RPMI8226 (cell line): ENCODE data around the gene EXOC4.
A peak's percentile ranks its signal among the peaks of the same experiment; 100 is the strongest.

ENCODE experiments used
- DNase-seq: peaks from one replicate; pipeline ENCODE4 v3.0.0-alpha.2; 2015

Gene EXOC4

DNA sequence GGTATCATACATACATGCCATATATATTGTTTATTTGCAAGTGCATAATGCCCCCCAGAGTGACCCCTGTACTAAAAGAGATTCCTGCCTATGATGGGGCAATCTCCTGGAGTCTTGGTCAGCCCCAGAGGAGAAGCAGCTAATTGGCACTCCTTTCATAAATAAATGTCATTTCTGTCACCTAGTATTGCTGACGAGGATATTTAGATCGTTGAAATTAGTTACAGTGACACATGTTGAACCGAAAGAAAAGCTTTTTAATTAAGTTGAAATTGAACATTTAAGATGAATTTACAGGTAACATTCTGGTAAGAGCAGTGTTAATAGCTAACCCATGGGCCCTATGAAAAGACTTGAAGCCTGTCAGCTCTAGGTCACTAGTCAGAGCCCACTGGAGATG, 663.7 kb downstream of the EXOC4 start:
- DNase-seq: no peak

DNA sequence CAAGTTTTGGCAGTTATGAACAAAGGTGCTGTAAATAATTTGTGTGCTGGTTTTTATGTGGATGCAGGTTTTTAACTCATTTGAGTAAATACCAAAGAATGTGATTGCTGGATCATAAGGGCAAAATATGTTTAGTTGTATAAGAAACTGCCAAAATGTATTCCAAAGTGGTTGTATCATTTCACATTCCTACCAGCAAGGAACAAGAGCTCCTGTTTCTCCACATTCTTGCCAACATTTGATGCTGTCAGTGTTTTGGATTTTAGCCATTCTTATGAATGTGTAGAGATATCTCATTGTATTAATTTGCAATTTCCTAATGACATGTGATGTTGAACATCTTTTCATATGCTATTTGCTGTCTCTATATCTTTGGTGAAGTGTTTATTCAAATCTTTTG, 666.9 kb downstream of the EXOC4 start:
- no peak for DNase-seq

DNA sequence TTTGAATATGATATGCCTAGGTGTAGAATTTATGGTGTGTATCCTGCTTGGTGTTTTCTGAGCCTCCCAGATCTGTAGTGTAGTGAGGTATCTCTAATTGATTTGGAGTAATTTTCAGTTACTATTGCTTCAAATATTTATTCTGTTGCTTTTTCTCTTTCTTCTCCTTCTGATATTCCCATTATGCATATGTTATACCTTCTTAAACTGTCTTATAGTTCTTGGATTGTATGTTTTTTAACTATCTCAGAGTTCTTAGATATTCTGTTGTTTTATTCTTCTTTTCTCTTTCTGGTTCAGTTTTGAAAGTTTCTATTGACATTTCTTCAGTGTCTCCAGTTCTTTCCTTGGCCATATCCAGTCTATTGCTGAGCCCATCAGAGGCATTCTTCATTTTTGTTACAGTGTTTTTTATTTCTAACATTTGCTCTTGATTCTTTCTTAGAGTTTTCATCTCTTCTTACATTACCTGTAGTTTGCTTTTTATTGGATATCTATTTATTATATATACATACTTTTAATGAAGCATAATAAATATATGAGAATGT, 668.8 kb downstream of the EXOC4 start:
- no peak for DNase-seq

DNA sequence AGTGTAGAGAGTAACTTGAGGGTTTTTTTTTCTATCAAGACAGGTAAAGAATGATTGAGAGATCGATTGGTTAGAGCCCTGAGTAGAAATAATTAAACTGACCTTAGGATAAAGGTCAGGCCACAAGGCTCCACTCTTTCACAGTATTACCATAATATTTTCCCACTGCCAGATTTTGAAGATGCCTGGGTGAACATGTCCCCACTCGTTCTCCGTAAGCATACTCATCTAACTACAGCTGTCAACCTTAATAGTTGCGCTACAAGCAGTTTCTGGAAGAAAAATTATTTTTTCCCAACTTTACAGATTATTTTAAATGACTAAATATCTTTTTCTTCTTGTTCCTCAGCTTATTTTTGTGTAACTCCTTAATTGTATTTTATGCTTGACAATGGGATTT, 671.1 kb downstream of the EXOC4 start:
- DNase-seq: no peak

DNA sequence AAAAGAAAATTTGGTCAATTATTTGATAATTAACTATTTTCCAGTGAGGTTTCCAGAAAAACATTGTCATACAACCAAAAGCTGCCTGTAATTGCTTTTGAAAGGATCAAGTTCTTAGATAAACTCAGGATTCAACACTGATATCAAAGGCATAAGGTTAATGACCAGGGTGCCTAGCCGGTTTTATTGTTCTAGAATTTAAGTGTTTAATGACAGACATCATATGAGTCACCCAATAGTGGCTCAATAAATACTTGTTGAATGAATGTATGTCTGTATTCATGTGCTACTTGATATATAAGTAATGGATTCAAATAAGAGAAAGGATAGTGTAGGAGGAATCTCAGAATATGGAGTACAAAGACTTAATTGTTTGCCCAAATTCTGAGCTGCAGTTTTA, 678.2 kb downstream of the EXOC4 start:
- no peak for DNase-seq

DNA sequence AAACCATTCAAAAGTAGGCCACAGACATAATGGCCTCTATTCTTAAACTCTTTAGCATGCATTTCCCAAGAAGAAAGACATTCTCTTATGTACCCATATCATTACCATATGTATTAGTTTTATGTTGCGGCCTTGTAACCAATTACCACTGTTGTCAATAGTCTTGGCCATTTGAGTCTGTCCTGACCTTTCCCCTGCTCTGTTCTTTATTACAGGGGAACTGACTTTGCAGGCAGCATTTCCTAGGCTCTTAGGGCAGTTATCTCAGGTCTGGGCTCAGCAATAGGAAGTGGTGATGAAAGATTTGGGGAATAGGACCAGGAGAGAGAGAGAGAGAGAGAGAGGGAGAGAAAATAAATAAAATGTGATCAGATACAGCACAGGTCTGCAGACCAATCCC, 679.7 kb downstream of the EXOC4 start:
- DNase-seq: no peak

DNA sequence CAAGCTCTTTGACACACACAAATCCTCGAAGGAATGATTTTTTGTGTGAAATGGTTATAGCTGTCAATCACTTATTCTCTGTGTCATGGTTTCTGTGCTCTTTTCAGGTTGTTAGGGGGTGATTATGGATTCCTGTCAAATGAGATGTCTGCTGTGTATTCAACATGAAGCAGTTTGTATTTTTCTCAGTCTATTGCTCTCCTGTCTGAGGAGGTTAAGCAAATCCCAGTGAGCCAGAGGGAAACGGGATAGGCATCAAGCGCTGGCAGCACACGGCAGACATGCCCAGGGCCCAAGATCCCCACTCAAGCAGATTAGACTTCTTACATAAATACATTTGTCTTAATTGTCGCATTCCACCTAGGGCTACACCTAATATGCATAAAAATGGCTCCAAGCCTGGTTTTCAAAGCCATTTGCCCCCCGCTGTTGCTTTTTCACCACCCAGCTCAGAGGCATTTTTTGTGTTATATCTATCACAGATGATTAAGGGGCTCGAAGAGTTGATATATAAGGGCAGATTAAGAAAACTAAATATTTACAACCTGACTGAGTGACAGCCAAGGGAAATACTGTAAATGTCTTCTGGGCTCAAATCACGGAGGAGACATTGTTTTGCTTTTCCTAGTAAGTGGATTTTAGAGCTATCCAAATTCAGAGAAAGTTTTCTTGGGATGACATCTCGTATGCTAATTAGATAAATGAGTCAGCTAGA, 681.5 kb downstream of the EXOC4 start:
- DNase-seq: no peak

DNA sequence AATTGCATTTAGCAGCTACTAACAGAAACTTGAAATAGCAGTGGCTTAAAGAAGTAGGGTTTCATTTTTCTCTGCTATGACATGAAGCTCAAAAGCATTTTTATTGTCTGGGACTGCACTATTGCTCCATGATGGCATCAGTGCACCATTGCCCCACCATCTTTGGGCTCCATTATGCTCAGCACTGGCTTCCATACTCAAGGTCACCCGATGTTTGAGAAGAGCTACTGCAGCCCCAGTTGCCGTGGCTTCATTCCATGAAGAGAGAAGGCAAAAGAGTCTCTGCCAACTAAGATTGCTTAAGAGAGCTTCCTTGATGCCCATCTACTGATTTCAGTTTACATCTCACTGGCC, 682.1 kb downstream of the EXOC4 start:
- DNase-seq: no peak

DNA sequence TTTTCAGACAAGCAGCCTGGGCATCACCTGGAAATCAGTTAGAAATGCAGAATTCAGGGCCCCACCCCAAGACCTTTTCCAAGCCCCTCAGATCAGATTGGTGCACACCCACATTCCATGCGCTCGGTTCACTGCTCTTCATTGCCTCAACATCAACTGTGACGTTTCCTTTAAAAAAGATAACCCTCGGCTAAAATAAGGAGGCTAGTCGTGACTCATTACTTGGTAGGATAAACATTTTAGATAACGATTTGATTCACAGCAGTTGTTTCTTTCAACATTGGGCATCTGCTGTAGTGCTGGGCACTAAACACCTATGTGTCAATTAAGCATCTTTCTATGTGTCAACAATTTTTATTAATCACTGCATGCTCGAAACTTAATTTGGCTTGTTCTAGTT, 683.2 kb downstream of the EXOC4 start:
- no peak for DNase-seq

DNA sequence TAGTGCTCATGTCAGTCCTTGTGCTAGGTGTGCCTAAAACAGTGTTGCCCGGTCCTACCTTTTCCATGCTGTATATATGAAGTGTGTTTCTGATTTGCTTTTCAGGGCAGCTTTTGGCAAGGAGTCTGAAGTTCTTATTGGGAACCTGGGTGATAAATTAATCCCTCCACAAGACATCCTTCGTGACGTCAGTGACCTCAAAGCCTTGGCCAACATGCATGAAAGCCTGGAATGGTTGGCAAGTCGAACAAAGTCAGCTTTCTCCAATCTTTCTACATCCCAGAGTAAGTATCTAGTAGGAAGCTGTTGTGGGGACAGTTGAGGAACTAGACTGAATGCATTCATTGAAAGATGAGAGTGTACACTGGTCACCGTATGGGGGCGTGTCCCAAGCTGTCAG, 684.9 kb downstream of the EXOC4 start:
- no peak for DNase-seq

DNA sequence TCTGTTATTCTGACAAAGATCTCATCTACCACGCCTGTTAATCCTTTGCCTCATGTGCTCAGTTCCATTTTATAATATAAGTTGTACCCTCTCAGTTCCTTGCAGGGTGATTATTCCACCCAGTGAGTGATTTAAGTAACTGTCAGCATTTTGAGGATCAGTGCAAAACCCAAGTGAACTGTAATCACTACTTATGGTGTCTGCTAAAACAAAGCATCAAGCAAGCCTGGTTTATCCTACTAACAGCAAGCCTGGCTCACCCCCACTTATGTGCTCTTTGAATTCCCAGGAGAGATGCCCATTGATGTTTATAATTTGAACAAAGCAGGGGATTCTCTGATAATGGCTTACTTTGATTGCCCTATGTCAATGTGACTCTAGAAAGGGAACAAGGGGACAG, 687.5 kb downstream of the EXOC4 start:
- DNase-seq: no peak

DNA sequence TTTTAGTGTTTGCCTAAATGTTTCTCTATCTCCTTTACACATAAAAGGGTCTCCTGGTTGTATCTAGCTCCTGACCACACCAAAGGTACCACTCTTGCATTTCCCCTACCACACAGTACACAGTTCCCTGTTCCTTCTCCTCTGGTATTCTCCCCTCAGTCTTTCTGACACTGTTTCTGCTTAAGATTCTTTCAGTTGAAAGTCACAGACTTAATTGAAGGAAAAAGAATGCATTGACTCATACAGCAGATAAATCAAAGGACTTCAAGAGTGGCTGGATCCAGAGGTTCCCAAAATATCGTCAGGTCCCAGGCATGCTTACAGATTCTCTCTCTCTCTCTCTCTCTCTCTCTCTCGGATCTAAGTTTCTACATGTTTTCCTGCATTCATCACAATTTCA, 688.6 kb downstream of the EXOC4 start:
- DNase-seq: no peak

DNA sequence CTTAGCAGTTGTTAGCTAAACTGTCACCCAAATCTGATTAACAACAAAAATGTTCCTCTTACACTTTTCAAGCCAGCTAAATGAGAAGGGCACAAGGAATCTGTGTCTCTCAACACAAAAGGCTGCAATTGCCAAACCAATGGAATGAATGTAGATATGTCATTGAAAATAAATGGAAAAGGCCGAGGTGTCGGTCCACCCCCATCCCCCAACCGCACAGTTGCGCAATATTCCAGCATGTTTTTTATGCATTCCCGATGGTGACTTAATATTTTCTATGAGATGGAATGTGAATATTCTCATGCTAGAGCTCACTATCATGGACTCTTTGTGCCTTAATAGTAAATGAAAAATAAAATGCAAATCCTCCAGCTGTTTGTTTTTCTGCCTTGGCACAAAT, 692.6 kb downstream of the EXOC4 start:
- no peak for DNase-seq

DNA sequence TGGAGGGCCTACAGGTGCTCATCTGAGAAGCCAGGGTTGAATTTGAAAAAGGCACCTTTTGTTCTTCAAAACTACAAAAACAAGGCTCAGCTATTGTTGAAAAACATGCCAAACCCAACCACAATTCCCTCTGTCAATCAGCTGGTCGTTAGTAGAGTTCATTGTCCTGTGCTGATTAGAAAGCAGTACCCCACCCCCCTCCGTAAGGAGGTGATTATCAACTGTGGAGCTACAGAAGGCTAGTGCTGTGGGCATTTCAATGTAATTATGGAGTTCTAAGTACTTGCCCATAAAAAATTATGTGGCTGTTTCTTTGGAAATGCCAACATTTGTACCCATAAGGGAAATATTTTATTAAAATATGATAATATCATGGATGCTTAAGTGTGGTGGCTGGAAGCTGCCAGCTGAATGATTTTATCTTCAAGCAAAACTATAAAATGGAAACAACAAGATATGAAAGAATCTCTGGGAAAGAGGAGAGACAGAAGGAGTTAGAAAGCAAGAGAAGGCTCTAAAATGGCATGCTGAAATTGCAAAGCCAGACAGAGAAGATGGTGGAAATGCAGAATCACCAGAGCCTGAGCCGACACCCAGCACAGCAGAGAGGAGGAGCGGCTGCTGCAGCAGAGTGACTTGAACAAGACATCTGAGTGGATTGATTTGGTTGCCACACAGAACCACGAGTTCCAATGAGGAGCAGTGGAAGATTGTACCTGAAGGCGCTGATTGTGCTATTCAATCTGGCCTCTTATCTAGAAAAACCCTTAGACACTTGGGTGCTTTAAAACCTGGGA, 694.8 kb downstream of the EXOC4 start:
- DNase-seq: no peak

DNA sequence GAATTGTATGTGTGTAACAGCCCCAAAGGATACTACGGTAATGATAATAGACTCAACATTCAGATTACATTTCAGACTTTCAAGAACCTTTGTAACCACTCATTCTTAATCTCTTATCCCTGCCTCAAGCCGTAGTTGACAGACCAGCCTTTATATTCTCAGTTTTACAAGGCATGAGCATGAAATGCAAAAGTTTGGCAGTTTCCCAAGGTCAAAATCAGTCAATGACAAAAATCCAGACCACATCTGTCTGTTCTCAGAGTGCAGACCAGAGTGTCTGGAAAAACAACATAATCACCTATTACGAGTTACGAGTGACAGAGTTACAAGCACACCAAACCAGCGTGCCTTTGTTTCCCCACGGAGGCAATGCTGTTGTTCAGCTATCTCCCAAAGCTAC, 695.7 kb downstream of the EXOC4 start:
- no peak for DNase-seq

DNA sequence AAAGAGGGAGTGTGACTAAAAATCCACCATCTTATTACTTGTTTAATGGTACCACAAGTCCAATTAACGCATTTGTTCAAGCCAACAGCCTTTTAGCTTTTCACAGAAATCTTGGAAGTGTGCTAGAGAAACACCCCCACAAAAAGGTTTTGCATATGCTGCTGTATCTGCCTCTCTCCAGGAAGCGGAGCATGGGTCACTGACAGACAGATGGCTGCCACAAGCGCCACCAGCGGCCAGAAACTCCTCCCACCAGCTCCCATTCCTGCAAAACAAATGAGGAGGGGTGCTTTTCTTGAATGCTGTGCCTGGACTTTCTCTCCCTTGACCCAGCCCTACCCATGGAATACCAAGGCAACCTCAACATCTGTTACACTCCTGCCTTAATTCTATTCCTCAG, 698.0 kb downstream of the EXOC4 start:
- DNase-seq: no peak

DNA sequence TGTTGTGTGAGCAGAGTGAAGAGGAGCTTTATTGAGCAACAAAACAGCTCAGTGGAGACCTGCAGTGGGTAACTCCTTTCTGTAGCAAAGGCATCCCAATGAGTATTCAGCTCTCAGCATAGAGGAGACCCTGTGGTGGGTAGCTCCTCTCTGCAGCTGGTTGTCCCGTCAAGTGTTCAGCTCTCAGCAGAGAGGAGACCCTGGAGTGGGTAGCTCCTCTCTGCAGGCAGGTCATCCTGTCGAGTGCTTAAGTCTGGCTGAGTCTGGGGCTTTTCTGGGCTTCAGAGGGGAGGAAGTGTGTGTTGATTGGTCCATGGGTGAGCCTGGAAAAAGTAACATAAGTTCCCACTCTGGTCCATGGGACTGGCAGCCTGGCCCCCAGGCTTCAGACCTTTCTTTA, 702.3 kb downstream of the EXOC4 start:
- no peak for DNase-seq

DNA sequence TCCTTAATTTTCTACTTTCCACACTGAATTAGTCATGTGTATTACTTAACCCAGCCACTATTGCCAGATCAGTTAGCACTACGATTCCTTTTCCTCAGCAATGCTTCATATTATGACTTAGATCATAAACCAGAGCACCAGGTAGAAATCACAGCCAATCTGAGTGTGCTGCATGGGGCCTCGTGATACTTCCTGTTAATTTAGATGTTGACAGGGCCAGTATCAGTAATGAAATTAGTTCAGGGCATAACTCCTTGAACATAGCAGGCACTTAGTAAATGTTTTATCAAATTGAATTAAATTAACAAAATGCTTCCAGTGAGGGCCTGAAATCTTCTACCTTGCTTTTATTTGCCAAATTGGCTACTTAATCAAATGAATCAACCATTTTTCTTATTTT, 705.0 kb downstream of the EXOC4 start:
- no peak for DNase-seq

DNA sequence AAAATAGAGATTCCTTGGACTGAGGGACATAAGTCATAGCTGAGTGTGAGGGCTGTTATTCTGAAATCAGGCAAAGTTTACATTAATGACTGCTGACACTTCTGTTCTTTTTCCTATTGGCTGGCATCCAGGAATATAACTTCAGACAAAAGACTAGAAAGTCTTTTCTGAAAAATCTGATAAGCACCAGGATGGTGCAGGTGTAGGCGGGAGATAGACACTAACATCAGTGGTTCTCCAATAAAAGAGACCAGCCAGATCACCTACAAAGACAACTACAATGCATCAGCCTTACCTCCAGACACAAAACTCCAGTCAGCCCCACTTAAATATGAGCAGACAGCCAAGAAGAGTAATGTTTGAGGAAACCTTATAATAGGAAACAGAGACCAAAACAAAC, 705.9 kb downstream of the EXOC4 start:
- peak; percentile 41 for DNase-seq

DNA sequence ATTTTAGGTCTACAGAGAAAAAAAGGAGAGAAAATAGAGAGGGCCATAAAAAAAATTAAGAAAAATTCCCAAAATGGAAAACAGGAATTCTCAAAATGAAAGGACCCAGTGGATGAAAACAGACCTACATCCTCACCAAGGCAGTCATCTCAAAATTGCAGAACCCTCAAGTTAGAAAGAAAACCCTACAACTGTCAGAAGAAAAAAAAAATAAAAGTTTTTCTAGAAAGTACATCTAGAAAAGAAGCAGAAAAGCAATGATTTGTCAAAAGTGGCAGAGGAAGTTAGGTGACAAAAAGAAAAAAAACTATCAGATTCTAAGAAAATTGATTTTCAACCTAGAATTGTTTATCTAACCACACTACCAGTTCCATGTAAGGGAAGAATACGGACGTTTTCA, 706.6 kb downstream of the EXOC4 start:
- no peak for DNase-seq

DNA sequence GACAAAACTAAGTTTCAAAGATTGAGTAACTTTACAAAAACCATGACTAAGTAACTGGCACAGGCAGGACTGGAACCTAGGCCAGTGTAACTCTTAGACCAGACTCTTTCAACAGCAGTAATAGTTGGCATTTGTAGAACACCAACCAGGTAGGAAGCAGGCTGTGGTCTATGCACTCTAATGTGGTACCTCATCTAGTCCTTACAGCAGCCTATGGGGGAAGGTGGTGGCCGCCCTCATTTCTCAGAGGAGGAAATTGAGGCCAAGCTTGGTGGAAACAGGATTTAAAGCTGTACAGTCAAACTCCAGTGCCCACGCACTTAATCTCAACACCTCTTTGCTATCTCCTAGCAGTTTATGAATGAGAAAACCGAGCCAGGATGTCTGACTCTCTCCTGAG, 708.8 kb downstream of the EXOC4 start:
- no peak for DNase-seq

DNA sequence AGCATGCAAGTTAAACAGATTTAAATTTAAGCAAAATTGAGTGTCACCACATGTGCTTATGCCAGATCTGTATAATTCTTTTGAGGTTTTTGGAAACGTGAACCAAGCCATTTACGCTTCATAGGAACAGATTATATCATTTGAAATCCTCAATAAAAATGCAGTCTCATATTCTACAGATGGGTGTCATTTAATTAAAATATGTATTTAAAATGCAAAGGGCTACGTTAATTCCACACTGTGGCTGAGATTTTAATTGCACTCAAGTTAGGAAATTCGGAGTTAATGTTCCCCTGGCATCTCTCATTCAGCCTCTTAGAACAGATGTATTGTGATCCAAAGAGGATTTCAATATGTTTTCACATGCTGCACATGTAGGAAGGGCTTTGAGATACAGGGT, 709.8 kb downstream of the EXOC4 start:
- DNase-seq: no peak

DNA sequence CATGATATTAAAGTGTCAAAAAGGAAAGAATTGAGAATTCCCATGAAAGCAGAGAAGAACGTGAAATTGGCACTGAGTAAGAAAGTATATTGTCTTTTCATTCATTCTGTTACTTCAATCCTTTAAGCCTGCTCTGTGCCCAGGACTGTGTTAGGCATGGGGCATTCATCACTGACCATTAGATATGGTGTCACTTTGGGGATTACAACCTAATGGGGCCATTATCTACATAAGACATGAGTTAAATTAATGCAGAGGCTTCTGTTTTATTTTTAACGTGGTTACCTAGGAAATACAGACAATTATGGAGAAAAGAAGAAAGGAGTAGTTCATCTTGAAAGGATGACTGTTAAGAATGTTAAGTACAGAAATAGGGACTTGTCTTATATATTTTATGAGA, 710.8 kb downstream of the EXOC4 start:
- no peak for DNase-seq

DNA sequence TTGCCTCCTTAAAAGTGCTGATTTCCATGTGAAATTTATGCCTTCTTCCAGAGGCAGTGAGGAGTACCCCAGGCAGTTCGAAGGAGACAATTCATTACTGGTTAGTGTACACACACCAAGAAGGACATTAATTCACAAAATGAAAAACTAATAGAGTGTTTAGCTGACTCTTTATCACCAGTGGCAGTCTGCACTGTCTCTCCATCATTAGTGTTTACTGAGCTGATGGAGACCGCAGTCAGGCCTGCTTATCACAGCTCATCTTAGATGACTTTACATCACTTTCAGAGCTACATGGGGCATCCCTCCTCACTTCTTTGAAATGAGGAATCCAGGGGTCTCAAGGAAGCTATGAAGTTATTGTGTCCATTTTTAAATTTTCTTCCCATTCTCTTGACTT, 718.7 kb downstream of the EXOC4 start:
- no peak for DNase-seq

DNA sequence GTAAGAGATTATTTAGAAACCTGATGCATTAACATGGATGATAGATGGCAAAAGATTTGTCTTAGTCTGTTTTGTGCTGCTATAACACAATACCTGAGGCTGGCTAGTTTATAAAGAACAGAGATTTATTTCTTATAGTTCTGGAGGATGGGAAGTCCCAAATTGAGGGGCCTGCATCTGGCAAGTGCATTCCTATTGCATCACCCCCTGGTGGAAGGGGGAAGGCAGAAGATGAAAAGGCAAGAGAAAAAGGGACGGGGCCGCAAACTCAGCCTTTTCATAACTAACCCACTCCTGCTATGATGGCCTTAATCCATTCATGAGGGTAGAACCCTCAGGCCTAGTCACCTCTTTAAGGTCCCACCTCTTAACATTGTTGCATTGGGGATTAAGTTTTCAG, 720.8 kb downstream of the EXOC4 start:
- no peak for DNase-seq
